ENCODE results near the gene PCYOX1L.

GRCh38 chr5:149340920-149341319, 16.9 kb upstream of the PCYOX1L start:
- TF ChIP-seq CTCF (IDR thresholded peaks at IDR 0.05 in 8 of 11, conservative IDR thresholded peaks at IDR 0.05 in 3 of 11) (no peak), POLR2A (IDR thresholded peaks at IDR 0.05) (no peak)

All from spleen (tissue), 7 donors.